GM23248 (cell line): Measurements from ENCODE around the gene LSM12.

ENCODE experiments used
- EZH2 ChIP-seq: fragments of 200-600 bp; sonication (generic); IDR thresholded peaks from 2 replicates; pipeline ENCODE4 v1.6.1; 2018; ENCODE audit warnings: antibody characterized with exemption, mild to moderate bottlenecking; ENCODE audit not compliant: insufficient read depth, poor library complexity, severe bottlenecking
- EZH2phosphoT487 ChIP-seq: fragments of 200-600 bp; sonication (generic); IDR thresholded peaks from 2 replicates; pipeline ENCODE4 v1.6.1; 2018; ENCODE audit warnings: antibody characterized with exemption, moderate library complexity, mild to moderate bottlenecking, low read depth; ENCODE audit not compliant: insufficient read depth

- TF ChIP-seq EZH2 (no peak), EZH2phosphoT487 (no peak)
These were observed 30.9 kb upstream of the LSM12 start for GRCh38 chr17:44097110-44097958.
